ENCODE measurements around the gene SRSF7. TPM values are rescaled to one million over a fixed set of nuclear protein-coding genes. Genes with fewer than 3 reads are reported as not detected.
"Not testable (repeated sequence)": the region's sequence is repeated elsewhere in the genome, so short reads cannot be mapped to it uniquely, and the experiment has no call there.

Gene SRSF7
- total RNA-seq, 1 donor: 126 TPM

DNA sequence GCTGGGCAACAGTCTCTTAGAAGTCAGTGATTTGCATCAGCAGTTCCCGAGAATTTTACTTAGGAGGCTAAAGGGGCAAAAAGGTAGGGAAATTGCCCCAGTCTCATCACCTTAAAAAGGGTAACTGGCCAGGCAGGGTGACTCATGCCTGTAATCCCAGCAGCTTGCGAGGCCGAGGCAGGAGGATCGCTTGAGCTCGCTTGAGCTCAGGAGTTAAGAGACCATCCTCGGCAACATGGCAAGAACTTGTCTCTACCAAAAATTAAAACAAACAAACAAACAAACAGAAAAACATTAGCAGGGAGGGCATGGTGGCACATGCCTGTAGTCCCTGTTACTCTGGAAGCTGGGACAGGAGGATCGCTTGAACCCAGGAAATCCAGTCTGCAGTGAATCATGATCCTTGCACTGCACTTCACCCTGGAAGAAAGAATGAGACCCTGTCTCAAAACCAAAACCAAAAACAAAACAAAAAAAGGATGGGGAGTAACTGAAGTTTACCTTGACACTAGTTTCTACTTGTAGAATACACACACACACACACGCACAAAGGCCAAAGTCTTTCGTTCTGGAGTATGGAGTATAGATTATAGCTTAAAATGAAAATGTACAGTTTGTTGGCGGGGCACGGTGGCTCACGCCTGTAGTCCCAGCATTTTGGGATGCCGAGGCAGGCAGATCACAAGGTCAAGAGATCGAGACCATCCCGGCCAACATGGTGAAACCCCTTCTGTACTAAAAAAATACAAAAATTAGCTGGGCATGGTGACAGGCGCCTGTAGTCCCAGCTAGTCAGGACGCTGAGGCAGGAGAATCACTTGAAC, 24.1 kb upstream of the SRSF7 start:
- TF ChIP-seq, protein P1, sequence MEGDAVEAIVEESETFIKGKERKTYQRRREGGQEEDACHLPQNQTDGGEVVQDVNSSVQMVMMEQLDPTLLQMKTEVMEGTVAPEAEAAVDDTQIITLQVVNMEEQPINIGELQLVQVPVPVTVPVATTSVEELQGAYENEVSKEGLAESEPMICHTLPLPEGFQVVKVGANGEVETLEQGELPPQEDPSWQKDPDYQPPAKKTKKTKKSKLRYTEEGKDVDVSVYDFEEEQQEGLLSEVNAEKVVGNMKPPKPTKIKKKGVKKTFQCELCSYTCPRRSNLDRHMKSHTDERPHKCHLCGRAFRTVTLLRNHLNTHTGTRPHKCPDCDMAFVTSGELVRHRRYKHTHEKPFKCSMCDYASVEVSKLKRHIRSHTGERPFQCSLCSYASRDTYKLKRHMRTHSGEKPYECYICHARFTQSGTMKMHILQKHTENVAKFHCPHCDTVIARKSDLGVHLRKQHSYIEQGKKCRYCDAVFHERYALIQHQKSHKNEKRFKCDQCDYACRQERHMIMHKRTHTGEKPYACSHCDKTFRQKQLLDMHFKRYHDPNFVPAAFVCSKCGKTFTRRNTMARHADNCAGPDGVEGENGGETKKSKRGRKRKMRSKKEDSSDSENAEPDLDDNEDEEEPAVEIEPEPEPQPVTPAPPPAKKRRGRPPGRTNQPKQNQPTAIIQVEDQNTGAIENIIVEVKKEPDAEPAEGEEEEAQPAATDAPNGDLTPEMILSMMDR (IDR thresholded peaks at IDR 0.05; ENCODE audit: insufficient read depth, low read length): no peak
- no peak for DNase-seq (ENCODE audit: low read depth)
- no peak overlapping the region for H3K4me3 ChIP-seq (ENCODE audit: low read depth, low read length)

DNA sequence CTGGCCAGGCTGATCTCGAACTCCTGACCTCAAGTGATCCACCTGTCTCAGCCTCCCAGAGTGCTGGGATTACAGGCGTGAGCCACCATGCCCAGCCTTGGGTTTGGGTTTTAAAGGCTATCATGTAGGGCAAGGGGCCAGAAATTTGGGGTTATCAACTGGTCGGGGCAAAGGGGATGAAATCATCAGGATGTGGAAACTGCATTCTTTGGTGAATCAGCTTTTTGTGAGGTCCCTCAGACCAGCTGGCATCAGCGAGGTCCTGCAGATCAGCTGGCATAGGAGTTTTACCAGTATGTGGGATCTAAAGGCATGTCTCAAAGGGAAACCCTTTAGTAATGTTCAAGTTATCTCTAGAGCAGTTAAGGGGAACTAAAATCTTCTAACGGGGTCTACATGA, 20.5 kb upstream of the SRSF7 start:
- TF ChIP-seq, protein P1 (IDR thresholded peaks at IDR 0.05; ENCODE audit: insufficient read depth, low read length): no peak
- H3K4me3 ChIP-seq (ENCODE audit: low read depth, low read length): no peak overlapping the region
- DNase-seq (ENCODE audit: low read depth): peak; percentile 40

DNA sequence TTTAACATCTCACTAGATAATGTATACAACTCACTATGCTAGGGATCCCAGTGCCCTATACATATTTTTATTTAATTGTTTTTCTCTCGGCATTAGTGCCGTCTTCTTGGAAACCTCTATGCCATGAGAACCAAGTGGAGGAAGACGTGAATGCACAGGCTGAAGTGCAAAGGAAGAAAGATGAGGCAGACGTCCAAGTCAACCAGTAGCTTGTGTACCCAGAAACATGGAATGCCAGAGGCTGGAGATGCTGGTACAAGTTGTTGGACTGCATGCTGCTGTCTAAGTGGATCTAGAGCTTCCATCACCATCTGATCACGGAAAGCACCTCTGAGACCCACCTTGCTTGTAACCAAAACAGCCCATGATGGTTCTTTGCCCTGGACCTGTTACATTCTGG, 14.4 kb upstream of the SRSF7 start:
- DNase-seq (ENCODE audit: low read depth): no peak
- H3K4me3 ChIP-seq (ENCODE audit: low read depth, low read length): no peak overlapping the region
- TF ChIP-seq, protein P1 (IDR thresholded peaks at IDR 0.05; ENCODE audit: insufficient read depth, low read length): no peak

DNA sequence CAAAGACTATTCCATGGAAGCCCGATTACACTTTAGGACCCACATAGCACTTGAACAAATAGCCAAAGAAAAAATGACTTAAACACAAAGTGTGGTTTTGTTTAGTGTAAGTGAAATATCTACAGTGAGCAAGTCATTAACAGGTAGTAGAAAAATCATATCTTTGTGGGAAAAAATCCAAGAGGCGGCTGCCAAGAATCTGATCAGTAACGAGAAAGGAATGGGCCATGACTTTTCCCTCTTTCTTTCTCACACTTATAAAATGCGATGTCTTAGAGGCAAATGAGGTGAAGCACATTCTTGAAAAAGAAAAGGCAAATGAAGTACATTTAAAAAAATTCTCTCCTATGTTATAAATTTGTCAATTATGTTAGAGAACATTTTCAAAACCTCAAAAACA, 14.0 kb upstream of the SRSF7 start:
- DNase-seq (ENCODE audit: low read depth): peak; percentile 85
- H3K4me3 ChIP-seq (ENCODE audit: low read depth, low read length): no peak overlapping the region
- TF ChIP-seq, protein P1 (IDR thresholded peaks at IDR 0.05; ENCODE audit: insufficient read depth, low read length): no peak

DNA sequence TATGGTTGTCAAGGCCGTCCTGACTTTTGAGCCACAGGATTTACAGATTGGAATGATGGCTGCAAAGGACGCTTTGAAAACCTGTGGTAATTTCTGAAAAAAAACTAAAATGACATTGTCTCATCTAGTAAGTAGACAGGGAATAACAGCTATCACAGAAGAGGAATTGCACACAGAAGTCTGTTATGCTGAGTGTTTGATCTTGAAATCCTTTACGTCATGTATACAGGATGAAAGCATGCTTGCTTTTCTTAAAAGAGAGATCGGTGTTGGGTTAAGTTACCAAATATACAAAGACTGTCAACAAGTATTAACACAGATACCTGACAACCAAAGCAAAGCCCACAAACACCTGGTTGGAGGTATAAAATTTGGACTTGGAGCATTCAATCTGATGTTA, 12.6 kb upstream of the SRSF7 start:
- no peak overlapping the region for H3K4me3 ChIP-seq (ENCODE audit: low read depth, low read length)
- no peak for DNase-seq (ENCODE audit: low read depth)
- TF ChIP-seq, protein P1 (IDR thresholded peaks at IDR 0.05; ENCODE audit: insufficient read depth, low read length): no peak

DNA sequence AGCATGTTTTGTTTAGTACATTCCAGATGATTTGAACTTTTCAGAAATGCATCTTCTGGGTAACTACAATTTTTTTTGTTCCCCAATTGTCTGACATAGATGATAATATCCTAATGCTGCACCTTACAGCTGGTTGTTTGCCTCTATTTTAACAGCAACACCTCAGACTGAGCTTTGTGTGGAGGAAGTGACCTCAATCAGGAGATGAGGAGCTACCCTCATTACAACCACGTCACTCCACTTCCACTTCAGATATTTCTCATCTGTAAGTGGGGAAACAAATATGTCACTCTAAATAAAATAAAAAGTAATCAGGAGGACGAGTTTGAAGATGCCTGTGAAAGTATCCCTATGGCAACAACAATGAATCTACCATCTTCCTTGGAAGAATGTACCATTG, 12.1 kb upstream of the SRSF7 start:
- no peak overlapping the region for H3K4me3 ChIP-seq (ENCODE audit: low read depth, low read length)
- no peak for DNase-seq (ENCODE audit: low read depth)
- TF ChIP-seq, protein P1 (IDR thresholded peaks at IDR 0.05; ENCODE audit: insufficient read depth, low read length): no peak

DNA sequence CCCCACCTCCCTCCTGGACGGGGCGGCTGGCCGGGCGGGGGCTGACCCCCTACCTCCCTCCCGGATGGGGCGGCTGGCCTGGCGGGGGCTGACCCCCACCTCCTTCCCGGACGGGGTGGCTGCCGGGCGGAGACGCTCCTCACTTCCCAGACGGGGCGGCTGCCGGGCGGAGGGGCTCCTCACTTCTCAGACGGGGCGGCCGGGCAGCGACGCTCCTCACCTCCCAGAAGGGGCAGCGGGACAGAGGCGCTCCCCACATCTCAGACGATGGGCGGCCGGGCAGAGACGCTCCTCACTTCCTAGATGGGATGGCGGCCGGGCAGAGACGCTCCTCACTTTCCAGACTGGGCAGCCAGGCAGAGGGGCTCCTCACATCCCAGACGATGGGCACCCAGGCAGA, 4.7 kb upstream of the SRSF7 start:
- H3K4me3 ChIP-seq (ENCODE audit: low read depth, low read length); DNase-seq (ENCODE audit: low read depth): not testable (repeated sequence)
